ENCODE results near the gene THADA. TPM values are rescaled to one million over a fixed set of nuclear protein-coding genes. Genes with fewer than 3 reads are reported as not detected.

Gene THADA
- total RNA-seq, 1 experiment from 2014 or later = 20.1 TPM

GRCh38 chr2:43461453-43462073, 134.3 kb downstream of the THADA start:
- peak overlapping the region in 1 of 3 experiments; percentile 40; a peak in 1 of 7 replicates for H3K27ac Mint-ChIP-seq
- H2BK5ac ChIP-seq (ENCODE audit: insufficient read length, low read length) = no peak overlapping the region
- no peak overlapping the region for H2AFZ ChIP-seq (ENCODE audit: low read length)
- H3K56ac ChIP-seq (ENCODE audit: insufficient read length, low read depth, low read length) = no peak overlapping the region
- H3K18ac ChIP-seq (ENCODE audit: insufficient read length, low read depth, low read length) = no peak overlapping the region
- H2BK12ac ChIP-seq (ENCODE audit: insufficient read length, low read depth, low read length) = no peak overlapping the region
- H2AK5ac ChIP-seq (ENCODE audit: insufficient read length, low read length) = no peak overlapping the region
- H3K23me2 ChIP-seq (ENCODE audit: insufficient read length, low read depth, low read length, poor library complexity, severe bottlenecking) = no peaks in the 10 kb centered on the region
- no peak for TF ChIP-seq CTCF (conservative IDR thresholded peaks at IDR 0.05)
- no peaks in the 10 kb centered on the region for H3K36me3 Mint-ChIP-seq (ENCODE audit: insufficient read depth in 1 of 3, low read depth in 3 of 3)
- no peak overlapping the region for H3K27ac ChIP-seq (ENCODE audit: insufficient read length, low read depth, low read length)
- no peak overlapping the region for H4K5ac ChIP-seq (ENCODE audit: insufficient read length, low read depth, low read length)
- no peaks in the 10 kb centered on the region for H3K9me3 ChIP-seq (ENCODE audit: control insufficient read depth, low read depth, low read length)
- WGBS (ENCODE audit: extremely low coverage, insufficient read length, low lambda C conversion rate) = no CpG with 5 or more reads among the region's 3 CpGs
- H3K14ac ChIP-seq (ENCODE audit: insufficient read depth, low read length) = no peak overlapping the region
- H3K27me3 Mint-ChIP-seq (ENCODE audit: low read depth) = no peaks in the 10 kb centered on the region
- H3K9ac ChIP-seq (ENCODE audit: extremely low read depth, insufficient read length, low read length) = no peak overlapping the region
- DNase-seq = no peak
- no peak overlapping the region for H3K4me3 Mint-ChIP-seq
- no peaks in the 10 kb centered on the region for H3K79me1 ChIP-seq (ENCODE audit: insufficient read depth, low read depth, low read length, poor library complexity, severe bottlenecking)
- no peaks in the 10 kb centered on the region for H3K9me3 Mint-ChIP-seq
- H3K4me2 ChIP-seq (ENCODE audit: insufficient read depth, insufficient read length, low read length) = no peak overlapping the region
- H3K4ac ChIP-seq (ENCODE audit: low read depth, low read length) = no peak overlapping the region
- no peaks in the 10 kb centered on the region for H3K27me3 ChIP-seq (ENCODE audit: insufficient read depth, low read length)
- H2BK15ac ChIP-seq (ENCODE audit: low read depth, low read length) = no peak overlapping the region; the same call in 1 of the 2 replicates
- H2BK120ac ChIP-seq (ENCODE audit: low read depth, low read length, poor library complexity, severe bottlenecking) = no peak overlapping the region
- H2BK20ac ChIP-seq (ENCODE audit: low read depth, low read length, poor library complexity, severe bottlenecking) = no peak overlapping the region
- H3K4me1 Mint-ChIP-seq = peaks cover 4 to 6% of the 10 kb centered on the region in 2 experiments
- no peak overlapping the region for H3K23ac ChIP-seq (ENCODE audit: insufficient read length, low read depth, low read length)
- no peak overlapping the region for H4K91ac ChIP-seq (ENCODE audit: insufficient read length, low read depth, low read length)
- H3T11ph ChIP-seq (ENCODE audit: low read length) = no peak overlapping the region
- H3K79me2 ChIP-seq (ENCODE audit: insufficient read depth, low read length) = no peaks in the 10 kb centered on the region
- H4K8ac ChIP-seq (replicated peaks; ENCODE audit: insufficient read length, low read depth, low read length) = no peak overlapping the region
- H4K20me1 ChIP-seq (ENCODE audit: control insufficient read depth, insufficient read depth, insufficient read length) = no peaks in the 10 kb centered on the region
- H3K4me1 ChIP-seq (ENCODE audit: insufficient read depth, low read length) = no peaks in the 10 kb centered on the region

Data from H9 (cell line).